GM04504 (cell line): Measurements from ENCODE around the gene NKD1.

Source experiments
- DNase-seq: peaks from one replicate; pipeline ENCODE4 v3.0.0-alpha.2; 2012; ENCODE audit warnings: low read depth

Gene NKD1

DNA sequence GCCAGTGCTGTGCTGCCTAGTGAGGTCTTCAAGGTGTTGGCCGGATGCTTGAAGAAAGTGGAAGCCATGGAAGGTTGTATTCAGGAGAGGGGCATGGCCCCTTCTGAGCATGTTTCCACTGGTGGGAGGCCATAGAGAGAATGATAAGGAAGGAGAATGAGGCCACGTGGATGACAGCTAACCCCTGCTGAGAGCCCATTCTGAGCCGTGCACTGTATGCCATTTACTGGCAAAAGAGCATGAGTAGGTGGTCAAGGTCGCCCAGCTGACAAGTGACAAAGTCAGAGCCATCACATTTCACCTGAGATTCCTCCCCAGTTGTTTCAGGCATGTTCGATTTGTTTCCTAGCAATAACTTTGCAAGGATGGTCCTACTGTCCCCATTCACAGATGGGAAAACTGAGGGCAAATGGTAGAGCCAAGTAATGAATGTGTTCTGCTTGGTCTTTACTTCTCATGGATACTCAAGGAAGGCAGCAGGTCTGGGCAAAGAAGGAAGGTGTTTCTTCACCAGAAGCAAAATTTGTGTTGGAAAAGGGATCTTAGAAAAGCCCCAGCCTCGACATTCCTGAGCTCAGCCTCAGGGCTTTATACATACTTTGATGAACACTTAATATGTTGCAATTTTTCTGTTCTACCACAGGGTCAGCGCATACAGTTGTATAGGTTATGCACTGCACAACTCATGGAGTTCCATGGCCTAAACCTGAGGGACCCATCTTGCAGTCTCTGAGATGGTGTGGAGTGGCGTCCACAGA is 10.5 kb upstream of the NKD1 start:
- DNase-seq = no peak

DNA sequence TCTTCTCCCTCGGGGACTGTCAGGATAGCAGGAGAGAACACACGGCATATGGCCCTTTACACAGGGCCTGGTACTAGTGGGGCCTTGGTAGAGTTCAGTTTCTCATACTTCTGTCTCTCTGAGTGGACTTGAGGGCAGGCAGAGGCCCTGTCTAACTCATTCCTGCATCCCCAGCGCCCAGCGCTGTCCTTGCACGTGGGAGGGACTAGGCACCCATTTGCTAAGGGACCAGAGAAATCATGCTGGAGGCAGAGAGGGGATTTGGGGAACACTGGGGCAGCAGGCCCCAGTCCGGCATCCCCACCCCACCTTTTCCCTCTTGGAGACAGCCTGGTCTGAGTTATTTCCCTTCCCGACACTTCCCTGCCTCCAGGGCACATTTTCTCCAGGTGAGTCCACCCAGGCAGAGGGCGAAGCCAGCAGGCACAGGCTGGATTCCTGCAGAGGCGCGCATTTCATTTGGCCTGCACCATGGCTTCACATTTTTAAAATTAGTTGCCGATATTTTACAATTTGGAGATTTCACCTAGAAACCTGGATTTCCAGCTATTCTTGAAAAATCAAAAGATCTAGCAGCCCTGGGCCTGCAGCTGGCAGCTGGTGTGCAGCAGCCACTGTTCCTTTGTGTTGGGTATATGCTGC is 9.7 kb upstream of the NKD1 start:
- DNase-seq = no peak

DNA sequence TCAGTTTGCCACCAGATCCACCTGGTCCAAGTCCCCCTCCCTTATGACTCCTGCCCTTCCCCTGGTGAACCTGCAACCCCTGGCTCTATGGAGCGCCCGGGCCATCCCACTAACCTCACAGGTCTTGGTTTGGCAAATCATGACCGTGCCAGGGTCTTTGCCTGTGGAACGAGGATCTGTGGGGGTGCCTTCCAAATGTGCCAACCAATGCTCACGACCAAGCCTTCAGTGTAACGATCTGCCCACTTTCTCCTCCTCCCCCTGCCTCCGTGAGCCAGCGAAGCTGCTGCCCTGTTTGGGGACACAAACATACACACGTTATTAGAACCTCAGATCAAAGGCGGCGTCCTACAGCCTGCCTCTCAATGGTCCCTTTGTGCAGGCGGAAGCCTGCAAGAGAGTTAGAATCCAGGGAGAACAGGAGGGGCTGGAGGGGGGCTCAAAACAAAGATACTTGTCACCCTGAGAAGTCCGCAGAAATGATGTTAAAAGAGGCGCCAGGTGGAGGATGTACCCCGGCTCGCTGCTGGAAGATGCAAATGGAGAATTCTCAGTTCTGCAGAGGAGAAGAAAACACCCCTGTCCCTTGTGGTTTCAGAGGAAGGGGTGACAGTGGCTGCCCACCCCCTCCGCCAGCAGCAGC is 9.0 kb upstream of the NKD1 start:
- DNase-seq = no peak

DNA sequence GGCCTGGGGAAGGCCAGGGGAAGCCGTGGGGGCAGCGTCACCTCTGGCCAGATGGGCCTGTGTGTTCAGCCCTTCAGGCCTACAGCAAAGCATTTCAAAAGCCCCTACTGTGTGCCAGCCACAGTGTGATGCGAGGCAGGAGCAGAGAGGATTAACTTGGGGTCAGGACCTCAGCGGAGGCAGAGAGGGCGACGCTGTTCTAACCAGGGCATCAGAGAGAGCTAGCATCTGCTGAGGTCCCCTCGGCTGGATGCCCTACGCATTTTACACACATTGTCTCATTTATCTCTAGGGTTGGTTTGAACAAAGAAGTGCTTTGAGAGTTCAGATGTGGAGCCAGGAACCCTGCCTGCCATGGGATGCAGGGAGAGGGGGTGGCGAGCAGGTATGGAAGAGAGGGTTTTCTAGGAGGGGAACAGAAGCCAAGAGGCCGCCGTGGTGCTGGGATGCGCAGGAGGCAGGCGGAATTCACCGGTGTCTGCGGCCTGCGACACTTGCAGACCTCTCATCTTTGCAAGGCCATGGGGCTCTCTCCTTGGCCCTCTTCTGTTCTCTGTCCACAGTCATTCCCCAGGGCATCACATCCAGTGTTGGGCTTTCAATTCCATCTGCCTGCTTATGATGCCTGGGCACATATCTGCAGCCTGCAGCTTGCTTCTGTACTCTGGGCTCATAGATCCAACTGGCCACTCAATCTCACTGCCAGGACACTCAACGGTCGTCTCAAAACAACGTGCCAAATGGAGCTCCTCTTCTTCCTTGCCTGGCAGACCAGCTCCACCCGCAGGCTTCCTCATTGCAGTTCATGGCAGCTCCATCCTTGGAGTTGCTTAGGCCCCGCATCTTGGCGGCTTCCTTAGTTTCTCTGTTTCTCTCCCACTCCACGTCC is 8.1 kb upstream of the NKD1 start:
- no peak for DNase-seq

DNA sequence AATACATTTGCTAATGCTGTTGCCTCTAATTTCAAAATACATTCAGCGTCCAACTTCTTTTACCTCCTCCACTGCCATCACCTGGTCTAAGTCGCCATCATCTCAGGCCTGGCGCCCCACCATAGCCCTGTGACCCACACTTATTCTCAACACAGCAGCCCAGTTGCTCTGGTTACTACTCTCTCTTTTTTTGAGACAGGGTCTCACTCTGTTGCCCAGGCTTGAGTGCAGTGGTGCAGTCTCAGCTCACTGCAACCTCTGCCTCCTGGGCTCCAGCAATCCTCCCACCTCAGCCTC is 7.5 kb upstream of the NKD1 start:
- DNase-seq = no peak

DNA sequence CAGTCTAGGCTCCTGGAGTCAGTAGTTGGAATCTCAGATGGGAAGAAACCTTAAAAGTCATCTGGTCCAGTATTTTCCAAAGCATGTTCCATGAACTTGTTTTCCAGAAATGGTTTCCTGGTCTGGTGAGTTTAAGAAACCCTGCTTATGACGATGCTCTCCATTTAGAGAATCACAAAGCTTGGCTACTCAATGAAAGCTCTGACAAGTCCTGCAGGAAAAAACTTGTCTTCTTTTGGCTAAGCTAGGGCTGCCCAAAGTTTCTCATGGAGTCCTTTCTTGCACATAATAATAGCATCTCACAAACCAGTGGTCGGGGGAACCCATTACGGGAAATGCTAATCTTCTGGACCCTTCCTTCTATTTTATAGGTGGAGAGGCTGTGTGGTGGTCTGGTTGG is 5.5 kb upstream of the NKD1 start:
- DNase-seq = no peak

DNA sequence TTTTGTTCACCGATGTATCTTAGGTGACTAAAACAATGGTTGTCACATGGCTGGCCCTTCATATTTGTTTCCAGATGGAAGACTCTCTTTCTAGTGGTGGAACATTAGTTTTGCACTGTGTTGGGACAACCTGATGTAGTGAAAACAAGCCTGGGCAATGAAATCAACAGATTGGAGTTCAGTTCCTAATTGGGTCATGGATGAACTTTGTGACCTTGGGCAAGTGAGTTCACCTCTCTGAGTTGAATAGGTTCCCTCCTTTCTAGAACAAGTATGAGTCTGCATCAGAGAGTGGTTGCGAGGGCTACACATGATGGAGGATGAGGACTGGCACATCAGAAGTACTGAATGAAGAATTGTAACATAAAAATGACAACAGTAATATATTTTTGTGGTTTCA is 2.1 kb upstream of the NKD1 start:
- no peak for DNase-seq

DNA sequence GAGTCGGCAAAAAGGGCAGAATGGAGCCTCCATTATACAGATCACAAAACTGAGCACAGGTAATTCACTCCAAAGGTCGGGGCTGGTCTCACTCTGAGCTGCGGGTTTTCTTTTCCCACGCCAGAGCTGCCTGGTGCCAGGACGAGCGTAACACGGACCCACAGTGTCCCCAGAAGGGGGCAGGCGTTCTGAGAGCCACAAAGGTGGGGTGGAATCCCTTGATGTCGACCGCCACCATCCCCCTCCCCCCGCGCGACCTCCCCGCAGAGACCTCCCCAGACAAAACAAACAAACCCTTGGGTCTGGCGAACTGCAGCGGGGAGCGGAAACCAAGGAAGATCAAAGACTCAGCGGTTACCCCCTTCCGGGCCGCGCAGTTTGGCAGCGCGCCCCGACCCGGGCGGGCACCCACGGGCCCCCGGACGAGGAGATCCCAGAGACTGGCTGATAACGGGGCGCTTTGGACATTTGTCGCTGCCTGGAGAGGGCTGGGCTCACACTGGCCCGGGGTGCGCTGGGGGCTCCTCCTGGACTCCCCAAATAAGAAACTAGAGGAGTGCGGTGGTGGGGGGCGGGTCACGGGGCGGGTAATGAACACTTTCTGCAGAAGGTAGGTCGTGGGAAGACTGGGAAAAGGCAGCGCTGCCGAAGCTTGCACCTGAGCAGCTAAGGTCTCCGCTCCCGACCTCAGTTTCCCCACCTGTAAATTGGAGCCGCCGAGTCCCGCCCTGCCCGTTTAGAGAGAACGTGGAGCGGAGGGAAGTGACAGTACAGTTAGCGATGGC is 664 bp upstream of the NKD1 start:
- no peak for DNase-seq

DNA sequence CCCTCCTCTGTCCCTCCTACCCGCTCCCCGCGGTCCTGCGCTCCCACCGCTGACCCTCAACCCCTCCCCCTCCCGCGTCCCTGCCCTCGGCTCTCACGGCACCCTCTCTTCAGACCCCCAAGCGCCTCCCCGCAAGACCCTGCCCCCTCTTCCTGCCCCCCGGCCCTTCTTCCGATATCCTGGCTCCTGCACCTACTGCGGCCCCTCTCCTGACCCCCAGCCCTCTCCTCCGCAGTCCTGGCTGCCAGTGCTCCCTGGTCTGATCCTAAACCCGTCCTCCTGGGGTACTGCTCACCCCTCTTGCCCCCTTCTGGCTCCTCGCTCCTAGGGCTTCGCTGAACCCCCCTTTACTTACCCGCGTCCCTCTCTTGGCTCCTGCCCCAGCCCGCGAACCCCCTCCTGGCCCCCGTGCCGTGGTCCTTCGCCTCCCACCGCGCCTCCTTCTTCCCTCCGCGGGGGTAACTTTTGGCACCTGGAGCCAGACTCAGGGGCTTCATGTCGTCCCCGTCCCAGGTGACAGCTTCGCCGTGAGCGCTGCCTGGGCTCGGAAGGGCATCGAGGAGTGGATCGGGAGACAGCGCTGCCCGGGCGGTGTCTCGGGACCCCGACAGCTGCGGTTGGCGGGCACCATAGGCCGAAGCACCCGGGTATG is 839 bp downstream of the NKD1 start:
- DNase-seq = no peak

DNA sequence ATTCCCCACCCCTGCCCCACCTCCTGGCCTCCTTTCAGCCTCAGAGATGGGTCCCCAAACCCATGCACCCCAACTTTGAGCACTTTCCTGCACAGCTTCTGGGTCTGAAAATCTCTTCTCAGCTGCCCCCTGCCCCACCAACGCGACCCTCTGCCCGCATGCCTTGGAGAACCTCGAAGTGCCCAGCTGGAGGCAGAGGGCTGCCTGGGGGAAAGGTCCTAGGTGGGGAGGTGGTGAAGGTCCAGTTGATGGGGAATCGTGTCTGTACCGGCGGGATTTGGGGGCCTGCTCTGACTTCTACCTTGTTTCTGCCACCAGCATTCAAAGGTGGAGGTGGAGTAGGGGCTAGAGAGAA is 1.3 kb downstream of the NKD1 start:
- no peak for DNase-seq

DNA sequence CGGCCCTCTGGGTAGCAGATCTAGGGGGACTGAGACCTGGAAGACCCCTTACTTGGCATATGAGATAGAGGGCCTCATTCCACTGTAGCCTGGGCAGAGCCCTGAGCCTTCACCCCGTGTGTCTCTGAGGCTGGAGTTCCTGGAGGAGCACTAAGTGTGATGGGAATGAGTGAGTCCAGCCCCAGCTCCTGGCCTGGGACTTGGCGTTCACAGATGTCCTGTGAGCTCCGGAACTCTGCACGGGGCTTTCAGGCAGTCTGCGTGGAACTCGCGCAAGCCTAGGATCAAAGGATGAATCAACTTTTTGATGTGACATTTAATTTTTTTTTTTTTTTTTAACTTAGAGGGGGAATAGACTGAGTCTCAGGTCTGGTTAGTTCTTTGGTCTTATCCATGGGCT is 1.8 kb downstream of the NKD1 start:
- no peak for DNase-seq

DNA sequence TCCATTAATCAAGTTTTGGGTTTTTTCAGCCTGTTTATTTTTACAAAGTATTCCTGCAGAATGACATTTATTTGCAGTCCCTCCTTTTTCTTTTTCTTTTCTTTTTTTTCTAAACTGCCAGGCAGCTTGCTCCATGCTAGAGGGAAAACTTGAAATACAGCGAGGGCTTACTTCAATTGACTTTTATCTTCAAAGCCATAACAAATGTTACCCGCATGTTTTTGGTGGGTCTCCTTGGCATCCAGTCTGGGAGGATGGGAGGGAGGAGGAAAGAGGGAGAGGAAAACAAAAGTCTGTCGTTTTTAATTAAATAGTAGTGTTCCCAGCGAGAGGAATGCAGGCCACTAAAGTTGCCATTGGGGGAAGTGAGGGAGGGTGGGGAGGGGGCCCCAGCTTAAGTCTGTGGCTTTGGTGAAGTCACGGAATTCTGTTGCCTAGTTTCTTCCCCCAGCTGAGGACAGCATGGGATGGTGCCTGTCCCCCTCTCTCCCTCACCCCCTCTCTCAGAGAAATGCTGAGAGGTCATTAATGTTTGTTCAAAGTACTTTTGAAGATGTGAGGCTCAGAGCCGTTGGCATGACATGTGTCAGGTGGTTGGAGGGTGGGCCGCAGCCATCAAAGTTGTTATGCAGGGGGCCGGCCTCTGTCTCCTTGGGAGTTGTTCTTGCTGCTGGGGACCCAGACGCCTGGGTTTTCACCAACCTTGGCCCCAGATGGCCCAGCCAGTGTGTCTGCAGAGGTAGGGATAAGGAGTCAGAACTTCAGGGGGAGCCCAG is 2.9 kb downstream of the NKD1 start:
- no peak for DNase-seq

DNA sequence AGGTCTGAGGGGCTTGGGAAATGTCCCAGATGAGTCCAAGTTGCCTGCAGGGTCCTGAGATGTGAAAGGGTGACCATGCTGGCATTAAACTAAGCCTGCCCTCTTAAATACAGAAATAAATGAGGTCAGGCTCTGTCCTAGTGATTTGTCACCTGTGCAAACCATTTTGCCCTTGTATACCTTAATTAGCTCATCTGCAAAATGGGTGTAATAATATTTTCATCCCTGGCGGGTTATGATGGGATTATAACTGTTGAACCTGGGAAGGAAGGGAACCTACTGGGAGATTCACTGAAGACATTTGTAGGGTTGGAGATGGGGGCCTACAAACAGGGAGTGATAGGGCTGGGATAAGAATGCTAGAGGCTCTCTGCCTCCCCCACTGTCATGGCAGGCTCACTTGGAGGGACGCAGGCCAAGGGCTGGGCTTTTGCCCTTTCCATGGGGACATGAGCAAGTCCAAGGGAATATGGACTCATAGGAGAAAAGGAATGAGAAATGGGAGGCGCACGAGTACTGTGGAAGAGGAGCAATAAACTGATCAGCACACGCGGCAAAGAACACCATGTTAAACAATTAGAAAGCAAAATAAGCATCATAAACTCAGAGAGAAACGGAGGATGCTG is 4.4 kb downstream of the NKD1 start:
- no peak for DNase-seq

DNA sequence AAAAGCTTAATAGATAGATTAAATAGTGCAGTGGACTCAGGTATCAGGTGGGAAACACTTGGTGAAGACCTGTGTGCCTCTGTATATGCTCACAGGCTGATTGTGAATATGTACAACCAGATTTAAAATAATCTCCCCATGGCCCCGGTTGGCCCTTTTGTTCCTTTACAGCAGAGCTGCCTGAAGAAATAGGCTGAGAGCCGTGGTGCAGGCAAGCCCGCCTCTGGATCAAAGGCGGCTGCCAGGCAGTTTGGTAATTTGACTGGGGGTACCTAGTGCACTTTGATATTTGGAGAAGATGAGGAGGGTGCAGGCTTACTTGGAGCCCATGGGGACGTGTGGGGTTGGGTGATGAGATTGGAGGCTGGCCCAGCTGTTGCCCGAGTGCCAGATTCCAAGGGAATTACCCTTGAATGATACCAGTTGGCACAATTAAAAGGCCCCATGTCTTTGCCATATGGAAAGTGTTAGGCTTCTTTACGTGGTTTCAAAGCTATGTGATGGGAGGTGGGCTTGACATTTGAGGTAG is 5.0 kb downstream of the NKD1 start:
- DNase-seq = no peak

DNA sequence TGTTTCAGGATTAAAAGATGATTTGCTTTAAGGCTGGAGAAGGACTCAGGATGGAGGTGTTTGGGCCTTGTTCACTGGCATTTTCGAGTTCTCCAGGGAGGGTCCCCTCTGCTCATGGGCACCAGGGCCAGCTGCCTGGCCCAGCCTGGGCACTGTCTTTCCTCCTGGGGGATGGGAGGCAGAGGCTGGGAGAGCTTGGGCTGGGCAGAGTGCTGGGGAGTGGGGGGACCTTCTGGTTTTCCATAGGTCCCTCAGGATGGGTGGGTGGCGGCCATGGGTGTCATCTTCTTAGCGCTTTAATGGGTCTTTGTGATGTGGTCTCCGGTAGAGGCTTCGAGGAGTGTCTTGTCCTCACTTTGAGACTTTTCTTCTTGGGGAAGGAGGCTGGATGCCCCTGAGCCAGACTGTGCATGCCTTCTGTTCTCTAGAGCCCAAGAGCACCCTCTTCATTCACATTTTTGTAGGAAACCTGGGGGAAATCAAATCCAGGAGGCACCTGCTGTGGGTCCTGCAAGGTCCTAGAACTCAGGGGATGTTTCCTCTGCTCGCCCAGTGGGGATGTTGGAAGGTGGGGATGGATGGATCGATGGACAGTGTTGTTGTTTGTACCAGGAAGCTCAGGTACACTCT is 5.7 kb downstream of the NKD1 start:
- no peak for DNase-seq

DNA sequence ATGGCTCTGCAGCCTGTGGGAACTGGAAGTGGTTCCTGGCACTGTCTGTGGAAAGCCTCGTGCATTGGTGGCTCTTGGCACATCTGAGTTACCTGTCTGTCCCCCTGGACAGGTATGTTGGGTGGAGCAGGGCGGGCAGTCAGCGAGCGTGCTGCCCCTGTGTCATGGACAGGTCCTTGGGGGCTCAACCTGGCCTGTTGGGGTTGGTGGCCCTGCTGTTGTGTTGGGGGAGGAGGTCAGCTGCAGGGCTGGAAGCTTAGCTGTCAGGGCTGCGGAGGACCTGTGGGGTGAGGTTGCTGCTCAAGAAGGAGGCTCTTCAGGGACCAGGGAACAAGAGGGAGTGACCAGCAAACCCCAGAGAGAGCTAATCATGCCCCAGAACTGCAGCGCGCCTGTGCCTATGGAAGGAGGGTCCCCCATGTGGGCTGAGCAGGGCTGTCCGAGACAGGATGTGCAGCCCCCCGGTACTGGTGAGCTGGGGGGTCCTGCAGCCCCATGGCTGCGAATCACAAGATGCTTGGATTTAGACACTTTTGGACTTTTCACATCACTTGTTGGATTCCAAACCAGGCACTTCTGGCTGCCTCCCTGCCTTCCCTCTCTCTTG is 7.2 kb downstream of the NKD1 start:
- DNase-seq = no peak

DNA sequence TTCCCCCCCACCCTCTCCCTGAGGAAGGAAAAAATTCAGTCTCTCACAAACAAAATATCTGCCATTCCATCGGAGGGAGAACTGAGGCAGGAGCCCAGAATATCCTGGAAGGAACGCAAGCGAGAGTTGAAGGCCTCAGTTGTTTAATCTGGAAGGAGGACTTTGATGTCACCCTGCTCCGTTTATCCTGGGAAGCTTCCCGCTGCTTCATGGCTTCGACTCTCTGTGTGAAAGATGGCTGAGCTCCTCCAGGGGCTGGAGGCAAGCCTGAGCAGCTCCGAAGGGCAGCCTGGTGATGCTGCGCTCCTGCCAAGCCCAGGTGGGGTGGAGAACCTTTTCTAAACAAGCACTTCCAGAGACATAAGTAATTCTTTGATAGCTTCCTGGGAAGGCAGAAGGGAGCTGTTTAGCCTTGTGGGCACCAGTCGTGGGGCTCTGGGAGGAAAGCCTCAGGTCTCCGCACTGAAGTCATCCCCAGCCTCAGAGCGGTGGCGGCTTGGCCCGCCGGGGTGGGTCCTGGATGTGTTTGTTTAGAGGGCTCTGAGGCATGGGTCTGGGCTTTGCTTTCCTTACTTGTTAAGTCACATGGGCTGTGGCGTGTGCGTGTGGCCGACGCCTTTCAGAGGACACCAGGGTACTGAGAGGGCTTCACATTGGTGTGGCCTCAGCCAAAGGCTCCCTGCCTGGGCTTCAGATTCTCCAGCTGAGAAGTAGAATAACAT is 7.9 kb downstream of the NKD1 start:
- no peak for DNase-seq

DNA sequence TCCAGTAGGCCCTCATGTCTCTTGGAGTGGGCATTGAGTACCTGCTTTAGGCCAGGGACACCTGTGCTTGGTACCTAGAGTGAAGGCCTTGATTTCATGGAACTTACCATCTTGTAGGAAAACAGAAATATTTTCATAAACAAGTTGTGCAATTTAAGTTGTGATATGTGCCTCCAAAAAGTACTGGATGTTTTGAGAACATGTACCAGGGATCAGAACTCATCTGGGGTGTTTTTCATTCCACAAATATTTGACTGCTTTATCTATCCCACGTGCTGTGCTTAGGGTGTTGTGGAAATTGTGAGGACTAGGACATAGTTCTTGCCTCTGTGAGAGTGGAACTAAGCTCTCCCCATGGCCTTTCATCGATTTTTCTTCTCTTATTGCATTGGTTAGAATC is 8.8 kb downstream of the NKD1 start:
- no peak for DNase-seq
